H1 (cell line): ENCODE results near the gene ACSL4. TPM values are rescaled to one million over a fixed set of nuclear protein-coding genes. Genes with fewer than 3 reads are reported as not detected.

Source experiments
- CTCF ChIA-PET: fragments of 300-600 bp; sonication (Branson Sonifier 250); formaldehyde crosslinking; loops from one replicate; lab custom pipeline; 2021; ENCODE audit not compliant: partially characterized antibody; lab: Charles Lee
- POLR2A ChIA-PET: fragments of 300-600 bp; sonication (Branson Sonifier 250); formaldehyde crosslinking; loops from one replicate; lab custom pipeline; 2021; ENCODE audit warnings: inconsistent platforms; ENCODE audit not compliant: partially characterized antibody; lab: Charles Lee
- DNase-seq, 2 experiments: peaks; one replicate each; pipeline versions ENCODE4 v3.0.0 to v3.0.0-alpha.2; 2010 to 2022; ENCODE audit warnings: low spot score in 2 of 2, low read depth in 1 of 2, mixed read lengths in 1 of 2
- FAIRE-seq: peaks from 2 replicates; lab custom pipeline; 2011; peaks lifted over from hg19 to GRCh38; lab: Jason Lieb, UNC
- H2AFZ ChIP-seq: 2 replicates; pipeline ENCODE4 v1.8.1; 2012; ENCODE audit warnings: low read length, inconsistent platforms
- H2AK5ac ChIP-seq: 2 replicates; pipeline ENCODE4 v1.6.1; 2013; ENCODE audit warnings: low read depth, low read length
- H2BK120ac ChIP-seq: replicated peaks from 2 replicates; pipeline ENCODE3; 2013; ENCODE audit warnings: low read depth, low read length, inconsistent platforms
- H2BK12ac ChIP-seq: 2 replicates; pipeline ENCODE4 v1.6.1; 2013; ENCODE audit warnings: low read depth, low read length
- H2BK15ac ChIP-seq: 2 replicates; pipeline ENCODE4 v1.6.1; 2013; ENCODE audit warnings: low read length
- H2BK20ac ChIP-seq: 2 replicates; pipeline ENCODE4 v1.6.1; 2013; ENCODE audit warnings: low read length
- H2BK5ac ChIP-seq: 2 replicates; pipeline ENCODE4 v1.6.1; 2013; ENCODE audit warnings: low read depth, low read length
- H3K14ac ChIP-seq: 2 replicates; pipeline ENCODE4 v1.6.1; 2013; ENCODE audit warnings: inconsistent platforms; ENCODE audit not compliant: insufficient read length
- H3K18ac ChIP-seq: 2 replicates; pipeline ENCODE4 v1.6.1; 2013; ENCODE audit warnings: low read length; ENCODE audit errors: extremely low read depth
- H3K23ac ChIP-seq: 2 replicates; pipeline ENCODE4 v1.6.1; 2013; ENCODE audit warnings: inconsistent platforms; ENCODE audit not compliant: insufficient read length
- H3K23me2 ChIP-seq: 2 replicates; pipeline ENCODE4 v1.6.1; 2013; ENCODE audit warnings: low read depth, low read length
- H3K27ac ChIP-seq: 2 replicates; pipeline ENCODE4 v1.6.1; 2011; ENCODE audit warnings: low read depth, low read length, inconsistent platforms
- H3K27me3 ChIP-seq, 4 experiments: replicated peaks in 1 of 4; 1 replicate in 1 of 4; 2 replicates in 3 of 4; pipeline versions ENCODE4 v1.6.1 to v1.8.1; 2011 to 2013; ENCODE audit warnings: low read length in 3 of 4, mild to moderate bottlenecking in 3 of 4, inconsistent platforms in 2 of 4, mixed read lengths in 2 of 4, moderate library complexity in 1 of 4; ENCODE audit not compliant: control insufficient read depth in 3 of 4, insufficient read depth in 3 of 4; ENCODE audit errors: extremely low read depth in 1 of 4
- H3K36me3 ChIP-seq, 4 experiments: 2 replicates each; pipeline versions ENCODE4 v1.6.1 to v1.8.1; 2011 to 2013; ENCODE audit warnings: mild to moderate bottlenecking in 4 of 4, low read length in 3 of 4, moderate library complexity in 2 of 4, control low read depth in 1 of 4, inconsistent platforms in 1 of 4; ENCODE audit not compliant: insufficient read depth in 4 of 4, control insufficient read depth in 2 of 4
- H3K4ac ChIP-seq: replicated peaks from 2 replicates; pipeline ENCODE3; 2013; ENCODE audit warnings: low read length, low read depth, mixed read lengths, inconsistent platforms; ENCODE audit not compliant: insufficient read length
- H3K4me1 ChIP-seq, 4 experiments: replicated peaks in 1 of 4; 1 replicate in 1 of 4; 2 replicates in 3 of 4; pipeline versions ENCODE4 v1.6.1 to v1.8.1; 2011 to 2013; ENCODE audit warnings: low read length in 3 of 4, inconsistent platforms in 2 of 4, mixed read lengths in 1 of 4; ENCODE audit not compliant: insufficient read depth in 4 of 4, control insufficient read depth in 3 of 4
- H3K4me2 ChIP-seq, 2 experiments: 2 replicates each; pipeline versions ENCODE4 v1.6.1 to v1.8.1; 2011 to 2013; ENCODE audit warnings: low read depth in 2 of 2, low read length in 2 of 2, control low read depth in 1 of 2, inconsistent platforms in 1 of 2, mild to moderate bottlenecking in 1 of 2; ENCODE audit not compliant: insufficient read depth in 1 of 2
- H3K4me3 ChIP-seq, 4 experiments: fragments of 200-600, 300-600 bp in 1 of 4; sonication (generic), shearing (Covaris generic), sonication (Bioruptor Twin) in 1 of 4; 2 replicates each; pipeline versions ENCODE4 v1.5.1 to v1.8.1; 2011 to 2016; ENCODE audit warnings: low read length in 4 of 4, low read depth in 3 of 4, control low read depth in 2 of 4, inconsistent platforms in 2 of 4, mild to moderate bottlenecking in 2 of 4, mixed read lengths in 1 of 4, moderate library complexity in 1 of 4; ENCODE audit not compliant: insufficient read depth in 2 of 4; ENCODE audit errors: extremely low read depth in 1 of 4
- H3K56ac ChIP-seq: replicated peaks from 2 replicates; pipeline ENCODE3; 2013; ENCODE audit warnings: low read depth, mild to moderate bottlenecking, mixed read lengths, low read length, inconsistent platforms; ENCODE audit not compliant: insufficient read length
- H3K79me1 ChIP-seq: 2 replicates; pipeline ENCODE4 v1.6.1; 2013; ENCODE audit warnings: low read depth, low read length, control low read depth
- H3K79me2 ChIP-seq, 2 experiments: 2 replicates each; pipeline versions ENCODE4 v1.6.1 to v1.8.1; 2012 to 2013; ENCODE audit warnings: low read length in 2 of 2, mild to moderate bottlenecking in 2 of 2, inconsistent platforms in 1 of 2; ENCODE audit not compliant: insufficient read depth in 2 of 2, control insufficient read depth in 1 of 2
- H3K9ac ChIP-seq, 4 experiments: replicated peaks in 1 of 4; 1 replicate in 1 of 4; 2 replicates in 3 of 4; pipeline versions ENCODE4 v1.6.1 to v1.8.1; 2011 to 2013; ENCODE audit warnings: low read depth in 3 of 4, low read length in 3 of 4, control low read depth in 2 of 4, mild to moderate bottlenecking in 2 of 4, moderate library complexity in 2 of 4, inconsistent platforms in 1 of 4; ENCODE audit errors: extremely low read depth in 1 of 4
- H3K9me3 ChIP-seq, 2 experiments: 2 replicates each; pipeline versions ENCODE4 v1.6.1 to v1.8.1; 2012 to 2013; ENCODE audit warnings: mild to moderate bottlenecking in 2 of 2, moderate library complexity in 2 of 2, control low read depth in 1 of 2, inconsistent platforms in 1 of 2, low read depth in 1 of 2, low read length in 1 of 2, mixed read lengths in 1 of 2; ENCODE audit not compliant: insufficient read depth in 2 of 2
- H4K20me1 ChIP-seq, 2 experiments: replicated peaks in 1 of 2; 2 replicates each; pipeline versions ENCODE3 to v1.8.1; 2011 to 2013; ENCODE audit warnings: inconsistent platforms in 2 of 2, low read length in 2 of 2, mild to moderate bottlenecking in 1 of 2; ENCODE audit not compliant: insufficient read depth in 2 of 2, control insufficient read depth in 1 of 2
- H4K5ac ChIP-seq: 2 replicates; pipeline ENCODE4 v1.6.1; 2013; ENCODE audit warnings: low read length, low read depth, mixed read lengths, inconsistent platforms; ENCODE audit not compliant: insufficient read length
- H4K8ac ChIP-seq: 2 replicates; pipeline ENCODE4 v1.8.0; 2013; ENCODE audit warnings: mild to moderate bottlenecking, moderate library complexity, low read length, inconsistent platforms; ENCODE audit not compliant: insufficient read depth; ENCODE audit errors: extremely low read depth
- H4K91ac ChIP-seq: replicated peaks from 2 replicates; pipeline ENCODE3; 2013; ENCODE audit warnings: low read length, mixed read lengths, inconsistent platforms; ENCODE audit not compliant: insufficient read length
- ASH2L ChIP-seq: fragments of 200-600, 300-600 bp; sonication (generic); IDR thresholded peaks from one replicate; pipeline ENCODE4 v1.7.1; 2017; ENCODE audit warnings: low read length
- BCL11A ChIP-seq, 2 experiments: IDR thresholded peaks; one replicate each; pipeline ENCODE4 v1.6.1; 2011; ENCODE audit warnings: low read depth in 2 of 2, low read length in 2 of 2, mild to moderate bottlenecking in 2 of 2
- BRCA1 ChIP-seq: IDR thresholded peaks from 2 replicates; pipeline ENCODE4 v1.6.1; 2012; ENCODE audit warnings: low read depth, low read length, improper control_type of control experiment
- CREB1 ChIP-seq: IDR thresholded peaks from 2 replicates; pipeline ENCODE4 v1.6.1; 2012; ENCODE audit warnings: inconsistent platforms
- CTBP2 ChIP-seq: IDR thresholded peaks from 2 replicates; pipeline ENCODE4 v1.7.0; 2011; ENCODE audit warnings: borderline replicate concordance, mild to moderate bottlenecking, moderate library complexity, mixed read lengths, low read length; ENCODE audit not compliant: insufficient read depth, insufficient read length
- HDAC6 ChIP-seq: IDR thresholded peaks from one replicate; pipeline ENCODE4 v1.7.1; 2012; ENCODE audit warnings: low read depth, mild to moderate bottlenecking, inconsistent platforms, low read length, moderate library complexity
- KDM5A ChIP-seq: fragments of 200-600 bp; IDR thresholded peaks from 2 replicates; pipeline ENCODE4 v1.7.1; 2012; ENCODE audit warnings: mild to moderate bottlenecking, low read length, inconsistent platforms, mixed read lengths
- MAFK ChIP-seq: IDR thresholded peaks from 2 replicates; pipeline ENCODE4 v1.6.1; 2012; ENCODE audit warnings: low read depth, mild to moderate bottlenecking, improper control_type of control experiment, low read length
- RXRA ChIP-seq: IDR thresholded peaks from 2 replicates; pipeline ENCODE4 v1.6.1; 2011; ENCODE audit warnings: low read depth, mild to moderate bottlenecking, low read length, moderate library complexity; ENCODE audit not compliant: insufficient read depth
- SAP30 ChIP-seq: fragments of 300-600 bp; sonication (generic); IDR thresholded peaks from 2 replicates; pipeline ENCODE4 v1.7.1; 2012; ENCODE audit warnings: low read length, moderate library complexity, mild to moderate bottlenecking, inconsistent platforms; ENCODE audit not compliant: insufficient read depth, insufficient replicate concordance
- SIRT6 ChIP-seq: IDR thresholded peaks from one replicate; pipeline ENCODE4 v1.7.1; 2012; ENCODE audit warnings: low read length, inconsistent platforms
- SIX5 ChIP-seq: IDR thresholded peaks from 2 replicates; pipeline ENCODE4 v1.6.1; 2011; ENCODE audit warnings: mild to moderate bottlenecking, low read depth, low read length
- TCF12 ChIP-seq: IDR thresholded peaks from 2 replicates; pipeline ENCODE4 v1.6.1; 2011; ENCODE audit warnings: low read depth, mild to moderate bottlenecking, low read length
- YY1 ChIP-seq: IDR thresholded peaks from 2 replicates; pipeline ENCODE4 v1.6.1; 2011; ENCODE audit warnings: low read depth, mild to moderate bottlenecking, low read length
- WGBS, 2 experiments: shearing (Covaris generic) in 1 of 2; methylation state at CpG; one replicate each; pipeline versions ENCODE4 v1.1.6 to v1.1.7; 2013 to 2015; ENCODE audit warnings: low lambda C conversion rate in 2 of 2, mixed read lengths in 2 of 2, inconsistent platforms in 1 of 2, low coverage in 1 of 2, missing lambda C conversion rate in 1 of 2; ENCODE audit not compliant: insufficient replicate concordance in 2 of 2, insufficient coverage in 1 of 2, insufficient read length in 1 of 2; ENCODE audit errors: extremely low coverage in 1 of 2, missing lambda C conversion rate in 1 of 2; 5-methylcytosine and 5-hydroxymethylcytosine counted together
- polyA plus RNA-seq, 7 experiments: library from polyadenylated mRNA; depleted of rRNA in 3 of 7; stranded (reverse) in 5 of 7; unstranded in 2 of 7; fragments of >200 nt in 5 of 7; fragments of 200-250 nt in 2 of 7; gene quantifications; 1 replicate in 5 of 7; 2 replicates in 1 of 7; 4 replicates in 1 of 7; pipeline versions ENCODE4 v1.2.1 to v1.2.3, GENCODE V29; 2011 to 2013; ENCODE audit warnings: missing spikeins in 2 of 7, mixed read lengths in 2 of 7
- total RNA-seq: library from RNA; stranded (reverse); fragmentation: NEBNext Ultra II Directional; extraction: Animal tissue kit (Norgen Biotek cat#: 25700); gene quantifications from 2 replicates; pipeline ENCODE4 v1.2.1, GENCODE V29; 2021
- TF ChIP-seq, protein P1 (sequence below): IDR thresholded peaks from 2 replicates; pipeline ENCODE4 v1.6.1; 2012; ENCODE audit warnings: inconsistent platforms

ACSL4 gene
- total and polyA plus RNA-seq, 2 of the 8 experiments (the other 6 are each of a cell fraction or from before 2014, with no cell fraction given), result 11.3 to 47.0 TPM

DNA sequence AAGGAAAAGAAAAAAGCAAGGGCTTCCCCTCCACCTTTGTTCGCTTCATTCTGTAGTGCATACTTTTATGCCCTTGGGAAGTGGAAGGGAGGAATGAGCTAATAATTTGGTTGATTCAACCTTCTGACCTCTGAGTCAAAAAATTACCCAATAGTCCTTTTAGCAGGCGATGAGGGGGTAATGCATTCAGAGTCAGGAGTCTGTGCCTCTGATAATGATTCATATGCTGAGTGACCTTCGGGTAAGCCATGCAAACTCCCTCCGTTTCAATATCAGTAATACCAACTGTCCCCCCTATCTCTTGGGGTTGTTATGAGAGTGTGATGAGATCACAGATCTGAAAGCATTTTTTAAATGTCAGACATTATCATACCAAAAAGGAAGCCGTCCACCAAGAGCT, 41.6 kb upstream of the ACSL4 start:
- Histone ChIP-seq H3K27ac (no peak overlapping the region), H3K4ac (no peak overlapping the region), H4K5ac (no peak overlapping the region), H3K4me2 (no peak overlapping the region), H3K27me3 (no peaks in the 10 kb centered on the region), H3K18ac (no peak overlapping the region), H2AK5ac (no peak overlapping the region), H3K79me1 (no peaks in the 10 kb centered on the region), H3K9me3 (no peaks in the 10 kb centered on the region), H2AFZ (no peak overlapping the region), H3K23ac (no peak overlapping the region), H3K36me3 (no peaks in the 10 kb centered on the region), H4K91ac (no peak overlapping the region), H4K8ac (no peak overlapping the region), H3K79me2 (no peaks in the 10 kb centered on the region), H3K56ac (no peak overlapping the region), H3K23me2 (no peaks in the 10 kb centered on the region), H2BK12ac (no peak overlapping the region), H3K4me1 (no peaks in the 10 kb centered on the region), H3K14ac (no peak overlapping the region), H4K20me1 (no peaks in the 10 kb centered on the region), H2BK5ac (no peak overlapping the region), H2BK120ac (no peak overlapping the region), H3K9ac (no peak overlapping the region), H2BK15ac (no peak overlapping the region), H3K4me3 (no peak overlapping the region), H2BK20ac (no peak overlapping the region)
- CTCF ChIA-PET, result interaction anchor here (1.0 kb wide), 1 partner anchor 11 kb away, joined by 4 read pairs; no protein-coding TSS in a partner anchor
- WGBS, 2 experiments, result 61% methylated on average over 5 of the region's 5 CpGs; no CpG with 5 or more reads in 1 of the 2 experiments
- no peak for FAIRE-seq
- DNase-seq, result no peak
- POLR2A ChIA-PET, result no interaction called here
- TF ChIP-seq KDM5A (no peak), ASH2L (no peak), CTBP2 (no peak), BCL11A (IDR thresholded peaks at IDR 0.05; ENCODE audit: low read depth in 2 of 2, low read length in 2 of 2) (no peak), RXRA (no peak), BRCA1 (no peak), SAP30 (no peak), HDAC6 (no peak), MAFK (no peak), SIRT6 (no peak), SIX5 (no peak), YY1 (no peak), TCF12 (no peak), CREB1 (no peak)
- TF ChIP-seq, protein P1, sequence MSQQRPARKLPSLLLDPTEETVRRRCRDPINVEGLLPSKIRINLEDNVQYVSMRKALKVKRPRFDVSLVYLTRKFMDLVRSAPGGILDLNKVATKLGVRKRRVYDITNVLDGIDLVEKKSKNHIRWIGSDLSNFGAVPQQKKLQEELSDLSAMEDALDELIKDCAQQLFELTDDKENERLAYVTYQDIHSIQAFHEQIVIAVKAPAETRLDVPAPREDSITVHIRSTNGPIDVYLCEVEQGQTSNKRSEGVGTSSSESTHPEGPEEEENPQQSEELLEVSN, result no peak
